Lung (tissue), 12 donors: ENCODE results near the gene LSG1. TPM values are rescaled to one million over a fixed set of nuclear protein-coding genes. Genes with fewer than 3 reads are reported as not detected.

ENCODE experiments used
- ATAC-seq: fragments of 200-7000 bp; cut with Tn5 transposase; one replicate; pipeline ENCODE4 v1.9.1; 2020; ENCODE audit warnings: moderate number of reproducible peaks; ENCODE audit not compliant: insufficient read depth, low FRiP score
- DNase-seq, 3 donors: peaks; one replicate each; pipeline ENCODE4 v3.0.0-alpha.2; 2013 to 2017
- H3K27ac ChIP-seq, 2 donors: one replicate each; pipeline ENCODE4 v1.5.1; 2013; ENCODE audit warnings: mild to moderate bottlenecking in 2 of 2, moderate library complexity in 2 of 2, control low read depth in 1 of 2, inconsistent platforms in 1 of 2, low read depth in 1 of 2, low read length in 1 of 2
- H3K27me3 ChIP-seq, 3 donors: one replicate each; pipeline ENCODE4 v1.5.1; 2013; ENCODE audit warnings: low read length in 2 of 3; ENCODE audit not compliant: control insufficient read depth in 3 of 3, insufficient read depth in 3 of 3
- H3K36me3 ChIP-seq, 4 donors: one replicate each; pipeline ENCODE4 v1.5.1; 2013; ENCODE audit warnings: low read length in 4 of 4, mild to moderate bottlenecking in 1 of 4, moderate library complexity in 1 of 4; ENCODE audit not compliant: control insufficient read depth in 4 of 4, insufficient read depth in 4 of 4
- H3K4me1 ChIP-seq, 5 donors: one replicate each; pipeline ENCODE4 v1.5.1; 2013; ENCODE audit warnings: low read length in 5 of 5, mild to moderate bottlenecking in 2 of 5, moderate library complexity in 1 of 5; ENCODE audit not compliant: control insufficient read depth in 5 of 5, insufficient read depth in 5 of 5
- H3K4me3 ChIP-seq: one replicate; pipeline ENCODE4 v1.5.1; 2013; ENCODE audit warnings: mild to moderate bottlenecking, control low read depth, moderate library complexity
- H3K9ac ChIP-seq, 2 donors: one replicate each; pipeline ENCODE4 v1.5.1; 2013; ENCODE audit warnings: low read length in 2 of 2, control low read depth in 1 of 2; ENCODE audit not compliant: insufficient read depth in 1 of 2
- H3K9me3 ChIP-seq, 4 donors: one replicate each; pipeline ENCODE4 v1.5.1; 2013; ENCODE audit warnings: low read length in 3 of 4, mild to moderate bottlenecking in 1 of 4, moderate library complexity in 1 of 4; ENCODE audit not compliant: control insufficient read depth in 4 of 4, insufficient read depth in 3 of 4
- WGBS, 2 donors: extraction: QIAGEN DNeasy Blood & Tissue Kit; methylation state at CpG; one replicate each; pipeline ENCODE4 v1.1.7; 2013; 5-methylcytosine and 5-hydroxymethylcytosine counted together
- polyA plus RNA-seq, 2 donors: library from polyadenylated mRNA; stranded (reverse); fragments of 200-250 nt; gene quantifications; one replicate each; pipeline ENCODE4 v1.2.1, GENCODE V29; 2013
- total RNA-seq, 2 donors: library from RNA; depleted of rRNA in 1 of 2; stranded (reverse); fragments of >200 nt in 1 of 2; gene quantifications; one replicate each; pipeline ENCODE4 v1.2.1, GENCODE V29; 2014 to 2021
- TF ChIP-seq, protein P1 (sequence below): IDR thresholded peaks from 2 replicates; pipeline ENCODE4 v1.5.1; 2012; ENCODE audit warnings: mild to moderate bottlenecking; ENCODE audit errors: control extremely low read depth, extremely low read depth
- donor health status: control.
- donor health status: control.
- donor health status: Bipolar disorder and iron deficiency.
- donor health status: healthy.
- donor health status: DM: yes; HTN: yes; CAD: no.

LSG1 gene
- total and polyA plus RNA-seq, 4 donors = 19.4 to 37.4 (median 24.5) TPM

DNA sequence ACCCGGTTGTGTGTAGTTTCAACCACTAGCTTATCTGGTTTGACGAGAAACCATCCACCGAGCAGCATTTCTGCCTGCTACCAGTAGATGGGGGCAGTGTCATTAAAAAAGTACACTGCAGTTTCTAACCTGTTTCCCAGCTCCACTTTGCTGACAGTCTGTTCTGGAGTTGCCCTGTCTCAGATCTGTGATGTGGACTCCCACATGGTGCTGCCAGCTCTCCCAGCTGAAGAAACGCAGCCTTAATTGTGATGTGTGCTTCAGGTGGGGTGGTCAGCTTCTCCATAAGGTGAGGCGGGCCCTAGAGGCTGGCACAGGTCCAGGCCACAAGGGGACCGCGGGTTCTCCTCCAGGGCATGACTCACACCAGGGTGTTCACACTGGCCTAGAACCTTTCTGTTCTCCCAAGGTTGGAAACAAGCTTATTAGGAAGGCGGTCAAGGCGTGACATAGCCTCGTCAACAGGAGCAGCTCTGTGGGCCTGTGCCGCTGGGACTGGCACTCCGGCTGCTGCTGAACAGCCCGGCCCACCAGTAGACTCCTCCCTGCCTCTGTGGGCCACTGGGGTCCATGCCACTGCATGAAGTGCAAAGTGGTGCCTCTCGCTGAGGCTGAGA, 10.8 kb upstream of the LSG1 start:
- peaks cover 0 to 9% (median 2%) of the 10 kb centered on the region in 4 donors for H3K36me3 ChIP-seq
- 38 to 40% methylated on average over 14 of the region's 14 CpGs for WGBS, 2 donors
- DNase-seq (peak; percentile 88 to 94 (median 91)), ATAC-seq (peak; percentile 62)
- H3K9me3 ChIP-seq = no peaks in the 10 kb centered on the region
- TF ChIP-seq, protein P1, sequence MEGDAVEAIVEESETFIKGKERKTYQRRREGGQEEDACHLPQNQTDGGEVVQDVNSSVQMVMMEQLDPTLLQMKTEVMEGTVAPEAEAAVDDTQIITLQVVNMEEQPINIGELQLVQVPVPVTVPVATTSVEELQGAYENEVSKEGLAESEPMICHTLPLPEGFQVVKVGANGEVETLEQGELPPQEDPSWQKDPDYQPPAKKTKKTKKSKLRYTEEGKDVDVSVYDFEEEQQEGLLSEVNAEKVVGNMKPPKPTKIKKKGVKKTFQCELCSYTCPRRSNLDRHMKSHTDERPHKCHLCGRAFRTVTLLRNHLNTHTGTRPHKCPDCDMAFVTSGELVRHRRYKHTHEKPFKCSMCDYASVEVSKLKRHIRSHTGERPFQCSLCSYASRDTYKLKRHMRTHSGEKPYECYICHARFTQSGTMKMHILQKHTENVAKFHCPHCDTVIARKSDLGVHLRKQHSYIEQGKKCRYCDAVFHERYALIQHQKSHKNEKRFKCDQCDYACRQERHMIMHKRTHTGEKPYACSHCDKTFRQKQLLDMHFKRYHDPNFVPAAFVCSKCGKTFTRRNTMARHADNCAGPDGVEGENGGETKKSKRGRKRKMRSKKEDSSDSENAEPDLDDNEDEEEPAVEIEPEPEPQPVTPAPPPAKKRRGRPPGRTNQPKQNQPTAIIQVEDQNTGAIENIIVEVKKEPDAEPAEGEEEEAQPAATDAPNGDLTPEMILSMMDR = peak; percentile 89
- no peak overlapping the region for H3K9ac ChIP-seq
- H3K27ac ChIP-seq = peak overlapping the region in 1 of 2 donors; percentile 34
- H3K4me3 ChIP-seq = no peak overlapping the region
- H3K4me1 ChIP-seq = peaks cover 0 to 14% (median 0%) of the 10 kb centered on the region in 5 donors
- peaks cover 0 to 6% (median 0%) of the 10 kb centered on the region in 3 donors for H3K27me3 ChIP-seq

DNA sequence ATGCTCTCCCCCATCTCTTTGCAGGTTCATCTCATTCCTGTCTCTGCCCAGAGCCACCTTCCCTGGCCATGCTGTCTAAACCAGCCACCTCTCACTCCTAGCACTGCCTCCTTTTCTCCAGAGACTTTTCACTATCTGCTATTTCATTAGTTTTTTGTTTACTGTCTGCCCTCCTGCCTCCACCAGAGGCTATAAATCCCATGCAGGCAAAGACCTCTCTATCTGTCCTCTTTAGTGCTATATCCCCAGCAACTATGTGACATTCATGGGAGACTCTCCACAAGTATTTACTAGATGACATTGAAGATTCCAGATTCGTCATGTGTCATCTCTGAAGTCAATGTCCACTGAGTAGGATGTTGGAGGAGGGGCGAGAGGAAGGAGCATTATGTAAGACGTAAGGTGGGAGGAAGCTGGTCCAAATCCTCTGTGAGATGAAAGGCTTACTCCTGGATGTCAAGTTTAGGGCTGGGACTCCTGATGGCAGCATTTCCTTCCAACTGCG, 10.2 kb upstream of the LSG1 start:
- Histone ChIP-seq H3K27me3 (peaks cover 0 to 6% (median 0%) of the 10 kb centered on the region in 3 donors), H3K9me3 (no peaks in the 10 kb centered on the region), H3K9ac (no peak overlapping the region), H3K27ac (no peak overlapping the region), H3K4me1 (peaks cover 0 to 9% (median 0%) of the 10 kb centered on the region in 5 donors), H3K4me3 (no peak overlapping the region), H3K36me3 (peaks cover 0 to 4% (median 1%) of the 10 kb centered on the region in 4 donors)
- DNase-seq = no peak
- ATAC-seq = no peak
- TF ChIP-seq, protein P1 = no peak
- WGBS, 2 donors = 24 to 25% methylated on average over 4 of the region's 4 CpGs

DNA sequence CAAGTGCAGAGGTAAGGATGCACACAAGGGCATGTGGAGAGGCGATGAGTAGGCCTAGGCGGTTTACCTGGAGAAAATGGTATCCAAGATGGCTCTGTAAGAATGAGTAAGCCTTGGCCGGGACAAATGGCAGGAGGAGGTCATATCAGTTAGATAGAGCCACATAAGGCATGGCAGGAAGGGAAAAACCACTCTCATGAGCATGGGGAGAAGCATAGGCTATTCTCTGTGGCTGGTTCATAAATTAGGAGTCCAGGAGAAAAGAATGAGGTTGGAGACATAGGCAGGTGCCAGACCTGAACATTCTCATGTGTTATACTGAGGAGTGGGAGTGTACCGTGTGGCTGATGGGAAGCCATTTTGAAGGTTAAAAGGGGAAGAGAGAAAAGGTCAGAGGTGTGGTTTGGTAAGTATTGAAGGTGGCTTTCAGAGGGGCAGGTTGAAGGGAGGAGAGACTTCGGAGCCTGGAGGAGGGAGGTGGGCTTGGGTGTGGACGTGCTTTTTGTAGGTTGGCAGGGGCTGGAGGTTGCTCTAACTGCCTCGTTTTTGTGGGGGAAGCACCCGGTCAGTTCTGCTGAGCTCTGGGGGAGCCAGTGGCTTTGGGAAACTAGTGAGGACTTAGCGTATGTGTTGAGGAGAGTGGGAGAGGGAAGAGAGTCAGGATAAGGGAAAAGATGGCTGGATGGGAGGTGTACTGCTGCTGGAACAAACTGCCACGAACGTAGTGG, 9.1 kb upstream of the LSG1 start:
- 79 to 90% methylated on average over 11 of the region's 11 CpGs for WGBS, 2 donors
- H3K27me3 ChIP-seq = peaks cover 0 to 6% (median 0%) of the 10 kb centered on the region in 3 donors
- no peak for DNase-seq
- no peaks in the 10 kb centered on the region for H3K9me3 ChIP-seq
- H3K9ac ChIP-seq = no peak overlapping the region
- no peak overlapping the region for H3K4me3 ChIP-seq
- TF ChIP-seq, protein P1 = no peak
- no peak overlapping the region for H3K27ac ChIP-seq
- H3K4me1 ChIP-seq = peaks cover 0 to 5% (median 0%) of the 10 kb centered on the region in 5 donors
- ATAC-seq = no peak
- no peaks in the 10 kb centered on the region for H3K36me3 ChIP-seq
